ENCODE results near the gene NPAP1.
"Not testable (repeated sequence)": the region's sequence is repeated elsewhere in the genome, so short reads cannot be mapped to it uniquely, and the experiment has no call there.

The NPAP1 gene

DNA sequence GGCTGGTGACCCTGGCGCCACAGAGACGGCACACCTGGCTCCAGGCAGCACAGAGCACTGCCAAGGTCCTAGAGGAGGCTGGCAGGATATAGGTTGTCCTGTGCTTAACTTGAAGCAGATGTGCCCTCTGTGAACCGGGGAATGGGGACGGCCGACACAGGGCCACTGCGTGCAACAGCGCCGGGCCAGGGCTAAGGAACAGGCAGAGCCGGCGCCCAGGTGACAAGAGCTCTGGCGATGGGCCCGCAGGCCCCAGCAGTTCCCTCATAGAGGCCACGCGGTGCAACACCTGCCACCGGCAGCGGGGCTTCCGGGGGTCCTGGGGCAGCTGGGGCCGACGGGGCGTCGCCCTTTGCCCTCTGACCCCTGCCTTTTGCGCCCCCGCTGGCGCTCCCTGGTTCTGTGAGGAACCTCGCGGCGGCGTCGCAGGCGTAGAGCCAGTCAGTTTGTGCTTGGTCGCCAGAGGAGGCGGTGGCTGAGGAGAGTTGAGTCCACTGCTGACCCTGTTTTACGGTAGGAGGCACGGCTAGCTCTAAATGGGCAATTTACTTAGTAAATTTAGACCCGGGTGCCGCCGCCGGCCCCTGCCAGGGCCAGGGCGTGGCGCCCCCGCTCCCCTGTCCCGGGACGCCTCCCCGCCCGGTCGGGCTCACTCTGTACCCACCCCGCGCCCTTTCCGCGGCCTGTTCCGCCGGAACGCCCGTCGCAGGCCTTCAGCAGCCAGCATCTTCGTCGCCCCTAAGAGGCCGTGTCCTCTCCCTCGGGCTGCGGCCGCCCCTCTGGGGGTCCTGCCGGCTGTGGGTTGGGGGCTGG lies at the start of gene NPAP1:
Gene NPAP1, plus strand, starts transcription at position 444 of the 813 bp plus-strand sequence. Its CDS starts 93 bp downstream, at position 537.
- no peak for DNase-seq

GRCh38 chr15:24627443-24627842 lies 48.1 kb upstream of the NPAP1 start:
- DNase-seq = no peak

DNA sequence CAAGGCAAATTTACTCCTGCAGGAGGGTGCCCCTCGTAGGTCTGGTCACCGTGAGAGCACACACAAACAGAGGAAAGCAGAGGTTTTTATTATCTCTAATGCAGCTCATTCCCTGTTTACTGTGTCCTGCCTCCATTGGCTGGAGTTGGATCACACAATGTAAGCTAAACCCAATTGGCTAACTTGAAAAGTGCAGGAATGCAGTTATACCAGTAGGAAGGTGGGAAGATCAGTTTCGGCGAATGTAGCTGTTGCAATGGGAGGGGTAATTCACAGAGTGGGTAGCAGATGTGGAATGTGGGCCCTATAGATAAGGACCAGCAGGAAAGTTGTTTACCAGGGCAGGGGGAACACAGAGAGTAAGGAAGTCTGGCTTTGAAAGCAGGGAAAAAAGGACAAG lies 42.5 kb upstream of the NPAP1 start:
- no peak for DNase-seq

DNA sequence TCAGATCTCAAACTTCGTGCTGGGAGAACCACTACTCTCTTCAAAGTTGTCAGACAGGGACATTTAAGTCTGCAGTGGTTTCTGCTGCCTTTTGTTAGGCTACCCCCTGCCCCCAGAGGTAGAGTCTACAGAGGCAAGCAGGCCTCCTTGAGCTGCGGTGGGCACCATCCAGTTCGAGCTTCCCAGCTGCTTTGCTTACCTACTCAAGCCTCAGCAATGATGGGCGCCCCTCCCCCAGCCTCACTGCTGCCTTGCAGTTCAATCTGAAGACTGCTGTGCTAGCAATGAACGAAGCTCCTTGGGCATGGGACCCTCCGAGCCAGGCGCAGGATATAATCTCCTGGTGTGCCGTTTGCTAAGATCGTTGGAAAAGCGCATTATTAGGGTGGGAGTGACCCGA lies 36.2 kb upstream of the NPAP1 start:
- DNase-seq = not testable (repeated sequence)

DNA sequence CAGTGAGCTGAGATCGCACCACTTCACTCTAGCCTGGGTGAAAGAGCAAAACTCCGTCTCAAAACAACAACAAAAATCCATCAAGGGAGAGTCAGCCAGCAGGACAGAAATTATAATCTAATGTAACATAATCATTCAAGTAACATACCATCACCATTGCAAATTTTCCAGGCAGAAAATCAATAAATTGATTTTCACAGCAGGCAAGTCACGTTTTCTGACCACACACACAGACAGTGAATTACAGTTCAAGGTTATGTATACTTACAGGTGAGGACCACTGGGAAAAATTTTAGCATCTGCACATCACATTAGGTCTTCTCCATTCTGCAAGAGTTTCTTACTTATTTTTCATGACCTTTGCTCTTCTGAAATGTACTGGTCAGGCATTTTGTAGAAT lies 29.9 kb upstream of the NPAP1 start:
- DNase-seq = no peak

DNA sequence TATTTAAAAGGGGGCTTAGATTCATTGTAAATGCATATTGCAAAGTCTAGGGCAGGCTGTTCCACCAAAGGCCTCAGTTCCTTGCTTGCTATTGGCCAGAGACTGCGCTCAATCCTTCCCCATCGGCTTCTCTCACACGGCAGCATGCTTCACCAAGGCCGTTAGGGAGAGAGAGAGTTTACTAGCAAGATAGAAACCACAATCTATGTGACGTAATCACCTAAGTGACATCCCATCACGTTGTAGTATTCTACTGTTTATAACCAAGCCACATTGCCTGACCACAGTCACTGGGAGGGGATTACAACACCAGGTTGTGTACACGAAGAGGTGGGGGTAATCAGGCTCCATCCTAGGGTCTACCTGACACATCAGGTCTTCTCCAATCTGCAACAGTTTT lies 16.0 kb upstream of the NPAP1 start:
- no peak for DNase-seq

GRCh38 chr15:24662991-24663390 lies 12.6 kb upstream of the NPAP1 start:
- DNase-seq = no peak

DNA sequence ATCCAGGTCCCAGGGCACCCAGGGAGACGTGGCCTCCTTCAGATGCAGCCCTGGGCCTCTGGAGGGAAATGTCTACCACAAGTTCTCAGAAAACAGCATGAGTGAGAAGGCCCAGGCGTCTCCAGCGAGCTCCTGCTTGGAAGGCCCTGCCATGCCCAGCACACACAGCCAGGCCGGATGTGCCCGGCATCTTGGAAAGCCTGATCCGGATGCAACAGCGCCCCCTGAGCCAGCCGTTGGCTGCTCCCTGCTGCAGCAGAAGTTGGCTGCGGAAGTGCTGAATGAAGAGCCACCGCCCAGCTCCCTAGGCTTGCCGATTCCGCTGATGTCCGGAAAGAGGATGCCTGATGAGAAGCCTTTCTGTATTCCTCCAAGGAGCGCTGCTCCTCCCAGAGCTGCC lies 856 bp downstream of the NPAP1 start:
- no peak for DNase-seq

DNA sequence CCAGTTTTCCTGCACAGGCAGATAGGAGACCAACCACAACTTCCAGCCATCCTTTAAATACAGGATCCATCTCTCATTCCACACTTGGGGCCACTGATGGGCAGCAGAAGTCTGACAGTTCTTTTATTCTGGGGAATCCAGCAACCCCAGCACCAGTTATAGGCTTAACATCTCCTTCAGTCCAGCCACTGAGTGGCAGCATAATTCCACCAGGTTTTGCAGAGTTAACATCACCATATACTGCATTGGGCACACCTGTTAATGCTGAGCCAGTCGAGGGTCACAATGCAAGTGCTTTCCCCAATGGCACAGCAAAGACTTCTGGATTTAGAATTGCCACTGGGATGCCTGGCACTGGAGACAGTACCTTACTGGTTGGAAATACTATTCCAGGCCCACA lies 2.9 kb downstream of the NPAP1 start:
- DNase-seq = no peak

- DNase-seq = no peak
Observed at GRCh38 chr15:24682002-24682401, 6.4 kb downstream of the NPAP1 start.

DNA sequence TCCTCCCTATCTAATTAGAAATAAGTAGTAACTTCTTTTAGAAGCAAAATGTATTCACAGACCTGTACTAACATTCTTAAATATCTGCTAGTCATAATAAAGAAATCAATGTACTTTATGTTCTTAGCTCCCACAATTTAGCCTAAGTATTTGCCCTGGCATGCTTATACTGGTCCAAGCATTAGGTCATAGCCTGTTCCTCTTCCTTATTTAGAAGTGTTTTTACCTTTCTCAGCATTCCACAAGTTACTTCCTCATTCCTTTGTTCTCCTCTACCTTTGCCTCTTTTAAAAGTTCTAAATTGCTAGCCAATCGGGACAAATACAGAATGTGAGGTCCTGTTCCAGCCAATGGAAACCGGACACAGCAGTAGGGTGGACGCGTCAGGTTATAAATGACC lies 7.3 kb downstream of the NPAP1 start:
- not testable (repeated sequence) for DNase-seq

GRCh38 chr15:24683736-24684135 lies 8.2 kb downstream of the NPAP1 start:
- DNase-seq = no peak

- DNase-seq = no peak
Observed at GRCh38 chr15:24684313-24684712, 8.7 kb downstream of the NPAP1 start.

- no peak for DNase-seq
Observed at GRCh38 chr15:24696201-24696600, 20.6 kb downstream of the NPAP1 start.

DNA sequence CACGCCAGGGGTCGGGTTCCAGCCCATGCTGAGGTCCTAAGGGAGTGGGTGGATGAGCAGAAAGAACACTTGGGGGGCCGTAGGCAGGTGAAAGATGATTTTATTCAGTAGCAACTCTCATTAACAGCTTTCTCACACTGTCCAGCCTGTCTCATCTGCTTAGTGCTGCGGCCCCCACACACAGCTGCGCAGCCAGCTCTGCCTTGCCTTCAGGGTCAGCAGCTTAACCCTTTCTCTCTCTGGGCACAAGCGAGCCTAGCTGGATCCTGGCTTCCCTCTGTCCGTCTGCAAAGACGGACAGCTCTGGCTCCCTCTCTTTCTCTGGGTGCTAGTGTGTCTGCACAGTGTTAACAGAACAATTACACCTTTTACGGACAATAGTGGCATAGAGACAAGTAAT lies 21.3 kb downstream of the NPAP1 start:
- DNase-seq = no peak

DNA sequence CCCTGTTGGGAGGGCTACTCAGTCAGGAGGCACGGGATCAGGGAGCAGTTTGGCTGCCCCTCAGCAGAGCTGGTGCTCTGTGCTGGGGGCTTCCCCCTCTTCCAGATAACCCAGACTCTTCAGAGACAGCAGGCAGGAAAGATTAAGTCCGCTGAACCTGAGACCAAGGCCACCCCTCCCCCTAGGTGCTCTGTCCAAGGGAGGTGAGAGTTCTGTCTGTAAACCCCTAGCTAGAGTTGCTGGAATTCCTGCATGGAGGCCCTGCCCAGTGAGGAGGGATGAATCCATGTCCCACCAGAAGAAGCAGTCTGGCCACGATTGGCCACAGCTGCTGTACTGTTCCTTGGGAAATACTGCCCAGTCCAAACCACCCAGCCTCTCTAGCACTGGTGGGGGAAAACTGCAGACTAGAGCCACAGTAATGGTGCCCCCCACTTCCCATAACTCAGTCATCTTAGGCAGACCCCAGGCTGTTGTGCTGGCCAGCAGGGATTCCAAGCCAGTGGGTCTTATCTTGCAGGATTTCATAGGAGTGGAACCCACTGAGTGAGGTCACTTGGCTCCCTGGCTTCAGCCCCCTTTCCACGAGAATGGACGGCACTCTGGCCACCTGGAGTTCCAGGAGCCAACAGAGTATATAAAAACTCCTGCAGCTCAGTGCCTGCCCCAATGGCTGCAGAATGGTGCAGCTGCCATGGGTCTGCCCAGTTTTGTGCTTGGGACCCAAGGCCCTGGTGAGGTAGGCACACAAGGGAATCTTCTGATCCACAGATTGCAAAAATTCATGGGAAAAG lies 42.9 kb downstream of the NPAP1 start:
- DNase-seq = no peak

DNA sequence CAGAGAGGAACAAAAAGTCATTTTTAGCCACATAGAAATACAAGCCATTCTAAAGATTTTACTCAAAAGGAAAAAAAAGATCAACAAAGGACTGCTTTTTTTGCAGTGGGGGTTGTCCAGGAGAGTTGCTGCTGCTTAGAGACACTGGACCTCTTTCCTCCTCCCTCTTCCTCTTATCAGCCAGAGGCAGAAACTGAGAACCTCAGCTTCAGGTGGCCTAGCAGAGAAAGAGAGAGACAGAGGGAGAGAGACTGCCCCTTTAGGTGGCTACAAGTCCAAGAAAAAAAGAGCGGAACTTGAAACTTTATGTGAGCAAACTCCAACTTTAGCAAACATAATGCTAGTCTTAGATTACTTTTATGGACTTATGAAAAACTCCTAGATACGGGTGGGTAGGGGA lies 54.2 kb downstream of the NPAP1 start:
- no peak for DNase-seq

Measured in amniotic stem cell (primary cell).